ENCODE data around the gene NFATC1. TPM values are rescaled to one million over a fixed set of nuclear protein-coding genes. Genes with fewer than 3 reads are reported as not detected.

Gene NFATC1
- total and polyA plus RNA-seq, 2 donors from 2014 or later, result 4.3 to 17.2 TPM

DNA sequence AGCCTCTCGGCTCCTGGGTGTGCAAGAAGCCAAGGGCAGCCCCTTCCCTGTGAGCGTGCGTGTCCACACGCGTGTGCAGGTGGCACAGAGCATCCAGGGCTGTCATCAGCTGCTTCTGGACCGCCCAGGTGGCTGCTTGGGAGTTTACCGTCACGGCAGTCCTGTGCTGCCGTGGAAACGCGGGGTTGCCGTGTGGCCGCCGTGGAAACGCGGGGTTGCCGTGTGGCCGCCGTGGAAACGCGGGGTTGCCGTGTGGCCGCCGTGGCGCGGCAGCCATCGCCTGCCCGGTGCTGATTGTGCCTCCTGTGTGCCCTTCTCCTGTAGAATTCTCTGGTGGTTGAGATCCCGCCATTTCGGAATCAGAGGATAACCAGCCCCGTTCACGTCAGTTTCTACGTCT, 71.4 kb downstream of the NFATC1 start:
- Histone ChIP-seq H3K36me3 (ENCODE audit: control insufficient read depth in 2 of 3, insufficient read depth in 3 of 3, low read length in 3 of 3) (peaks cover 0 to 5% (median 0%) of the 10 kb centered on the region in 3 donors), H3K4me3 (ENCODE audit: low read length in 3 of 3) (no peak overlapping the region), H3K27me3 (ENCODE audit: control insufficient read depth, insufficient read depth, low read length) (no peaks in the 10 kb centered on the region), H3K4me1 (ENCODE audit: control insufficient read depth in 2 of 3, insufficient read depth in 2 of 3, low read depth in 1 of 3, low read length in 3 of 3) (no peaks in the 10 kb centered on the region), H3K9ac (ENCODE audit: low read length in 3 of 3) (no peak overlapping the region), H3K9me3 (ENCODE audit: control insufficient read depth in 2 of 3, insufficient read depth in 1 of 3, low read length in 3 of 3) (no peaks in the 10 kb centered on the region), H3K27ac (ENCODE audit: low read depth in 2 of 2, low read length in 2 of 2) (no peak overlapping the region)
- FAIRE-seq (no peak), DNase-seq (no peak)
- intact Hi-C loops (cut with DNase I), result no loop called here
- TF ChIP-seq, protein P1, sequence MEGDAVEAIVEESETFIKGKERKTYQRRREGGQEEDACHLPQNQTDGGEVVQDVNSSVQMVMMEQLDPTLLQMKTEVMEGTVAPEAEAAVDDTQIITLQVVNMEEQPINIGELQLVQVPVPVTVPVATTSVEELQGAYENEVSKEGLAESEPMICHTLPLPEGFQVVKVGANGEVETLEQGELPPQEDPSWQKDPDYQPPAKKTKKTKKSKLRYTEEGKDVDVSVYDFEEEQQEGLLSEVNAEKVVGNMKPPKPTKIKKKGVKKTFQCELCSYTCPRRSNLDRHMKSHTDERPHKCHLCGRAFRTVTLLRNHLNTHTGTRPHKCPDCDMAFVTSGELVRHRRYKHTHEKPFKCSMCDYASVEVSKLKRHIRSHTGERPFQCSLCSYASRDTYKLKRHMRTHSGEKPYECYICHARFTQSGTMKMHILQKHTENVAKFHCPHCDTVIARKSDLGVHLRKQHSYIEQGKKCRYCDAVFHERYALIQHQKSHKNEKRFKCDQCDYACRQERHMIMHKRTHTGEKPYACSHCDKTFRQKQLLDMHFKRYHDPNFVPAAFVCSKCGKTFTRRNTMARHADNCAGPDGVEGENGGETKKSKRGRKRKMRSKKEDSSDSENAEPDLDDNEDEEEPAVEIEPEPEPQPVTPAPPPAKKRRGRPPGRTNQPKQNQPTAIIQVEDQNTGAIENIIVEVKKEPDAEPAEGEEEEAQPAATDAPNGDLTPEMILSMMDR (IDR thresholded peaks at IDR 0.05; ENCODE audit: borderline replicate concordance, extremely low read depth, insufficient read depth), result no peak

DNA sequence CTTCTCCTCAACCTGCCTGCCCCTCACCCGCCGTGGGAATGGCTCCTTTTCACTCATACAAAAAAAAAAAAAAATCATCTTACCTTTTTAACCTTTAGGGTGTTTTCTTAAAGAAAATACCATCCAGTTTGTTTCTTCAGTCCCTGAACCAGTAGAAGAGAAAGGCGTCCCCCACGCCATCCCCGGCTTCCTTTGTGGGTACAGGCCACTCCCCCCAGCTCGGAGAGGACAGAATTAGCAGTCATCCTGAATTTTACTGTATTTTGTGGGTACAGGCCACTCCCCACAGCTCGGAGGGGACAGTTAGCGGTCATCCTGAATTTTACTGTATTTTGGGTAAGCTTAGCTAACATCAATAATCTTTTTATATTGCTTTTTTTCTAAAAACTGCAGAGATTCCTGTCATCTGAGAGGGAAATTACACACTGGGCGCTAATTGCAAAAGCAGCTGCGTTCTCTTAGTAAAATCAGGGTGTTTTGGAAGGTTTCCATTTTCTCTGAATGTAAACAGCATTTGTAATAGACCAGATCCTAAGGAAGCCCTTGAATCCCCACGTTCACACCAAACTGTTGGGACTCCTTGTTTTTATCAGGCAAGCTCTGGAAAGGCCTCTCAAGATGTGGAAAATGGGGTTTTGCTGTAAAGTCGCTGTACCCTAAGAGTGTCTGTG, 72.5 kb downstream of the NFATC1 start:
- H3K36me3 ChIP-seq (ENCODE audit: control insufficient read depth in 2 of 3, insufficient read depth in 3 of 3, low read length in 3 of 3), result peaks cover 0 to 5% (median 0%) of the 10 kb centered on the region in 3 donors
- H3K9ac ChIP-seq (ENCODE audit: low read length in 3 of 3), result no peak overlapping the region
- no peaks in the 10 kb centered on the region for H3K27me3 ChIP-seq (ENCODE audit: control insufficient read depth, insufficient read depth, low read length)
- H3K27ac ChIP-seq (ENCODE audit: low read depth in 2 of 2, low read length in 2 of 2), result no peak overlapping the region
- TF ChIP-seq, protein P1 (IDR thresholded peaks at IDR 0.05; ENCODE audit: borderline replicate concordance, extremely low read depth, insufficient read depth), result no peak
- peaks cover 0 to under 1% (median 0%) of the 10 kb centered on the region in 3 donors for H3K9me3 ChIP-seq (ENCODE audit: control insufficient read depth in 2 of 3, insufficient read depth in 1 of 3, low read length in 3 of 3)
- no peak overlapping the region for H3K4me3 ChIP-seq (ENCODE audit: low read length in 3 of 3)
- FAIRE-seq, result no peak
- intact Hi-C loops (cut with DNase I), result no loop called here
- peak in 1 of 5 donors; percentile 59 for DNase-seq
- no peaks in the 10 kb centered on the region for H3K4me1 ChIP-seq (ENCODE audit: control insufficient read depth in 2 of 3, insufficient read depth in 2 of 3, low read depth in 1 of 3, low read length in 3 of 3)

DNA sequence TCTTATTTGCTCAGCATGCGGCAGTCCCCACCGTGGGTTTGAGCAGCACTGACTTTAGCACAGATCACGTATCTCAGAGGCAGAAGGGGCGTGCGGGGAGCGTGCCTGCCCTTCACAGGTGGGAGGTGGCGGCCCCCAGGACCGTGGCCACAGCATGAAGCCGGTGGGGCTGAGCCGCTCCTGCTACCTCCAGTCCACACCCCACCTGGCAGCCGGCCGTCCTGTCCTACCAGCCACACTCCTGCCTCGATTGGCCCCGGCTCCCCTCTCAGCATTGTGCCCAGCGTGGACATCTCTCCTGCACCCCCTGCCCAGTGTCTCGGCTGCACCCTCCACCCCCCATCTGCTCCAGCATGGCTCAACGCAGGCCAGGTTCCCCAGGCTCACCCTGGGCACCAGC, 73.6 kb downstream of the NFATC1 start:
- peaks cover 0 to 2% (median 0%) of the 10 kb centered on the region in 3 donors for H3K9me3 ChIP-seq (ENCODE audit: control insufficient read depth in 2 of 3, insufficient read depth in 1 of 3, low read length in 3 of 3)
- DNase-seq (no peak), FAIRE-seq (no peak)
- no peaks in the 10 kb centered on the region for H3K4me1 ChIP-seq (ENCODE audit: control insufficient read depth in 2 of 3, insufficient read depth in 2 of 3, low read depth in 1 of 3, low read length in 3 of 3)
- peaks cover 0 to 5% (median 0%) of the 10 kb centered on the region in 3 donors for H3K36me3 ChIP-seq (ENCODE audit: control insufficient read depth in 2 of 3, insufficient read depth in 3 of 3, low read length in 3 of 3)
- H3K27ac ChIP-seq (ENCODE audit: low read depth in 2 of 2, low read length in 2 of 2), result no peak overlapping the region
- intact Hi-C loops (cut with DNase I), result no loop called here
- no peak overlapping the region for H3K4me3 ChIP-seq (ENCODE audit: low read length in 3 of 3)
- H3K9ac ChIP-seq (ENCODE audit: low read length in 3 of 3), result no peak overlapping the region
- TF ChIP-seq, protein P1 (IDR thresholded peaks at IDR 0.05; ENCODE audit: borderline replicate concordance, extremely low read depth, insufficient read depth), result no peak
- no peaks in the 10 kb centered on the region for H3K27me3 ChIP-seq (ENCODE audit: control insufficient read depth, insufficient read depth, low read length)

Measured in kidney (tissue), 14 donors.